H1 (cell line): ENCODE measurements around the gene TGFBR1. TPM values are rescaled to one million over a fixed set of nuclear protein-coding genes. Genes with fewer than 3 reads are reported as not detected.

Experiments
- CBX5 ChIP-seq: fragments of 300-800, 300-1000 bp; sonication (generic); IDR thresholded peaks from 2 replicates; pipeline ENCODE4 v1.7.1; 2016; ENCODE audit warnings: antibody characterized with exemption, low read length, low read depth
- CEBPB ChIP-seq: IDR thresholded peaks from 2 replicates; pipeline ENCODE4 v1.6.1; 2012; ENCODE audit warnings: low read depth, low read length
- CHD7 ChIP-seq: fragments of 300-600 bp; sonication (generic); IDR thresholded peaks from 2 replicates; pipeline ENCODE4 v1.7.1; 2012; ENCODE audit warnings: low read length, moderate library complexity, mild to moderate bottlenecking, inconsistent platforms; ENCODE audit not compliant: insufficient replicate concordance
- POU5F1 ChIP-seq: IDR thresholded peaks from 2 replicates; pipeline ENCODE4 v1.6.1; 2011; ENCODE audit warnings: low read depth, mild to moderate bottlenecking, low read length, moderate library complexity
- SAP30 ChIP-seq: fragments of 300-600 bp; sonication (generic); IDR thresholded peaks from 2 replicates; pipeline ENCODE4 v1.7.1; 2012; ENCODE audit warnings: low read length, moderate library complexity, mild to moderate bottlenecking, inconsistent platforms; ENCODE audit not compliant: insufficient read depth, insufficient replicate concordance
- SIRT6 ChIP-seq: IDR thresholded peaks from one replicate; pipeline ENCODE4 v1.7.1; 2012; ENCODE audit warnings: low read length, inconsistent platforms
- SP2 ChIP-seq: IDR thresholded peaks from 2 replicates; pipeline ENCODE4 v1.6.1; 2012; ENCODE audit warnings: mild to moderate bottlenecking, low read length, inconsistent platforms
- TAF1 ChIP-seq: IDR thresholded peaks from 2 replicates; pipeline ENCODE4 v1.6.1; 2011; ENCODE audit warnings: mild to moderate bottlenecking, low read depth, low read length
- TAF7 ChIP-seq: optimal IDR thresholded peaks from 2 replicates; pipeline ENCODE3; 2011; ENCODE audit warnings: low read depth, mild to moderate bottlenecking, inconsistent platforms, low read length, moderate library complexity, borderline replicate concordance
- ZNF274 ChIP-seq: IDR thresholded peaks from 2 replicates; pipeline ENCODE4 v1.7.0; 2012; ENCODE audit warnings: low read length, borderline replicate concordance; ENCODE audit errors: extremely low read depth
- polyA plus RNA-seq, 7 experiments: library from polyadenylated mRNA; depleted of rRNA in 3 of 7; stranded (reverse) in 5 of 7; unstranded in 2 of 7; fragments of >200 nt in 5 of 7; fragments of 200-250 nt in 2 of 7; gene quantifications; 1 replicate in 5 of 7; 2 replicates in 1 of 7; 4 replicates in 1 of 7; pipeline versions ENCODE4 v1.2.1 to v1.2.3, GENCODE V29; 2011 to 2013; ENCODE audit warnings: missing spikeins in 2 of 7, mixed read lengths in 2 of 7
- total RNA-seq: library from RNA; stranded (reverse); fragmentation: NEBNext Ultra II Directional; extraction: Animal tissue kit (Norgen Biotek cat#: 25700); gene quantifications from 2 replicates; pipeline ENCODE4 v1.2.1, GENCODE V29; 2021

TGFBR1 gene
- total and polyA plus RNA-seq, 2 of the 8 experiments (the other 6 are each of a cell fraction or from before 2014, with no cell fraction given), result 16.8 to 52.4 TPM

DNA sequence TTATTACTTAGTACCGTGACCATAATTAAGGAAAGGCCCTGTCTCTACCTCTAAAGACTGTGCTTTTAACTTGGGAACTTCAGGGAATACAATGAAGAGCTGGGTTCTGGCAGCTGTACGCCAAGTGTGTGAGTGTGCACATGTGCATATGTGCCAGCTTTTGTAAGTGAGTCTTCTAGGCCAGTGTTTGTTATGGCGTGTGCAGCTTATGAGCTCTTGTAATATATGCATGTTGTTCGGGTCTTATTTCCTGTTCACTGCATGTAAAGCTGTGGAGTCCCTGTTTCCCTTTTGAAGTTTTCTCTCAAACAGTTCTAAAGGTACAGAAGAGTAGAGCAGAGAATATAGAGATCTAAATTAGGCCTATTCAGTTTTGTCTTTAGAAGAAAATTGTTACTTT lies 30.5 kb downstream of the TGFBR1 start (continued):
- no peak for TF ChIP-seq CHD7
- no peak for TF ChIP-seq CBX5
- TF ChIP-seq CEBPB, result no peak
- no peak for TF ChIP-seq SAP30
- no peak for TF ChIP-seq SP2
- no peak for TF ChIP-seq POU5F1
- TF ChIP-seq TAF1, result no peak
- no peak for TF ChIP-seq ZNF274
- no peak for TF ChIP-seq TAF7
- no peak for TF ChIP-seq SIRT6
- TF ChIP-seq, all 59 proteins: peak for 0
